Nephron (organoid): ENCODE measurements around the gene PTCH1.

Experiments used
- H3K27ac Mint-ChIP-seq, 3 experiments: 2 replicates each; pipeline ENCODE4 v1.8.0; 2020; ENCODE audit warnings: mixed read lengths in 3 of 3, mild to moderate bottlenecking in 2 of 3, moderate library complexity in 1 of 3
- H3K27me3 Mint-ChIP-seq: 2 replicates; pipeline ENCODE4 v1.8.0; 2021; ENCODE audit warnings: low read depth, mild to moderate bottlenecking, moderate library complexity, mixed read lengths
- H3K36me3 Mint-ChIP-seq: 2 replicates; pipeline ENCODE4 v1.8.0; 2020; ENCODE audit warnings: low read depth, mixed read lengths
- H3K4me1 Mint-ChIP-seq: 2 replicates; pipeline ENCODE4 v1.8.0; 2020; ENCODE audit warnings: mixed read lengths
- H3K4me3 Mint-ChIP-seq, 3 experiments: 2 replicates each; pipeline ENCODE4 v1.8.0; 2020; ENCODE audit warnings: mild to moderate bottlenecking in 3 of 3, mixed read lengths in 3 of 3, moderate library complexity in 2 of 3
- H3K9me3 Mint-ChIP-seq: 2 replicates; pipeline ENCODE4 v1.8.0; 2020; ENCODE audit warnings: mixed read lengths
- TF ChIP-seq, protein P1 (sequence below), 3 experiments: fragments of 200-600 bp; sonication (generic); IDR thresholded peaks; one replicate each; pipeline ENCODE4 v1.5.0; 2021; ENCODE audit warnings: antibody characterized with exemption in 3 of 3; ENCODE audit not compliant: unreplicated experiment in 3 of 3

PTCH1 gene

GRCh38 chr9:95516221-95516733 is 494 bp downstream of the PTCH1 start:
- no peaks in the 10 kb centered on the region for H3K36me3 Mint-ChIP-seq
- peak overlapping the region; percentile 95 to 98 (median 96) for H3K4me3 Mint-ChIP-seq
- H3K27ac Mint-ChIP-seq, result peak overlapping the region; percentile 62 to 92 (median 91)
- peaks cover 40% of the 10 kb centered on the region for H3K4me1 Mint-ChIP-seq
- peaks cover 54% of the 10 kb centered on the region for H3K27me3 Mint-ChIP-seq
- TF ChIP-seq, protein P1, sequence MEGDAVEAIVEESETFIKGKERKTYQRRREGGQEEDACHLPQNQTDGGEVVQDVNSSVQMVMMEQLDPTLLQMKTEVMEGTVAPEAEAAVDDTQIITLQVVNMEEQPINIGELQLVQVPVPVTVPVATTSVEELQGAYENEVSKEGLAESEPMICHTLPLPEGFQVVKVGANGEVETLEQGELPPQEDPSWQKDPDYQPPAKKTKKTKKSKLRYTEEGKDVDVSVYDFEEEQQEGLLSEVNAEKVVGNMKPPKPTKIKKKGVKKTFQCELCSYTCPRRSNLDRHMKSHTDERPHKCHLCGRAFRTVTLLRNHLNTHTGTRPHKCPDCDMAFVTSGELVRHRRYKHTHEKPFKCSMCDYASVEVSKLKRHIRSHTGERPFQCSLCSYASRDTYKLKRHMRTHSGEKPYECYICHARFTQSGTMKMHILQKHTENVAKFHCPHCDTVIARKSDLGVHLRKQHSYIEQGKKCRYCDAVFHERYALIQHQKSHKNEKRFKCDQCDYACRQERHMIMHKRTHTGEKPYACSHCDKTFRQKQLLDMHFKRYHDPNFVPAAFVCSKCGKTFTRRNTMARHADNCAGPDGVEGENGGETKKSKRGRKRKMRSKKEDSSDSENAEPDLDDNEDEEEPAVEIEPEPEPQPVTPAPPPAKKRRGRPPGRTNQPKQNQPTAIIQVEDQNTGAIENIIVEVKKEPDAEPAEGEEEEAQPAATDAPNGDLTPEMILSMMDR (IDR thresholded peaks at IDR 0.05; ENCODE audit: unreplicated experiment in 3 of 3), result no peak
- H3K9me3 Mint-ChIP-seq, result no peaks in the 10 kb centered on the region

DNA sequence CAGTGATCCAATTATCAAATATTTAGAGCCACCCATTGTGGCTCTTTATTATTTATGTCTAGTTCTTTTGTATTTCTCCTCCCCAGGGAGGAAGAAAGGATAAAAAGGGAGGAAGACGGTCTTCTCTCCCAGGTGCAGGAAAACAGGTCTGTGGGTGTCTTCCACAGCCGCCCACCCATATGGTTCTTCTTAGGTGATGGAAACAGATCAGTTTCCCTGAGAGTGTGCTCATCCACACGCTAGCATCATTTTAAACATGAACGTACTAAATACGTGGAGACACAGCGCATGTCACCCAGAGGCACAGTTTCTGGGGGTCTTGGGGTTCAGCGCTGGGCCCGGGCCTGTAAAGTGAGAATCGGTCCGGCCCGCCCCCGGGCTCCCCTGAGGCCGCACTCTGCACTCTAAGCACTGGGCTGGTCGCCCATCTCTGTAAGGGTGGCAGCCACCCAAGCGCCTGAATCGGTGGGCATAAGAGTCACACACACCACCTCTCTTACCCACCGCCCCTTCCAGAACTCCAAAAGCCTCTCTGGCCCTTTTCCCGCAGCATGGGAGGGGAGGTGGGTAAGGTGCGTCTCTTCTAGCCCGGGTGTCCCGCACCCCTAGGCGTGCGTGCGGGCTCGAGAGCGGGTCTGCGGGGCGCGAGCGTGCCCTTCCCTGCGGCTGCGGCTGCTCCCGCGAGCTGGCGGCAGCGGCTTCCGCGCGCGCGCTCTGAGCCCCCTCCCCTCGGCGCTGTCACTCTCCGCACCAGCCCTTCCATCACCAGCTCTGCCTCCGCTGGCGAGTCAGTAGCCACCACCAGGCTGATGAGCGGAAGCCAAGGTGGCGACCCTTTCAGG is 1.3 kb downstream of the PTCH1 start:
- Mint-ChIP-seq H3K36me3 (no peaks in the 10 kb centered on the region), H3K4me3 (peak overlapping the region; percentile 71 to 91 (median 72)), H3K27ac (no peak overlapping the region), H3K4me1 (peaks cover 40% of the 10 kb centered on the region), H3K9me3 (no peaks in the 10 kb centered on the region), H3K27me3 (peaks cover 50% of the 10 kb centered on the region)
- TF ChIP-seq, protein P1 (IDR thresholded peaks at IDR 0.05; ENCODE audit: unreplicated experiment in 3 of 3), result no peak

- Mint-ChIP-seq H3K36me3 (no peaks in the 10 kb centered on the region), H3K4me1 (peaks cover 40% of the 10 kb centered on the region), H3K27me3 (peaks cover 40% of the 10 kb centered on the region), H3K9me3 (no peaks in the 10 kb centered on the region), H3K4me3 (peak overlapping the region; percentile 67 to 91 (median 71)), H3K27ac (peak overlapping the region in 2 of 3 experiments; percentile 34 to 38)
- TF ChIP-seq, protein P1 (IDR thresholded peaks at IDR 0.05; ENCODE audit: unreplicated experiment in 3 of 3), result no peak
These were observed 2.4 kb downstream of the PTCH1 start for GRCh38 chr9:95514342-95514741.

GRCh38 chr9:95513711-95514110 is 3.1 kb downstream of the PTCH1 start:
- Mint-ChIP-seq H3K4me3 (peak overlapping the region; percentile 67 to 91 (median 71)), H3K9me3 (no peaks in the 10 kb centered on the region), H3K27ac (peak overlapping the region in 2 of 3 experiments; percentile 34 to 38), H3K36me3 (no peaks in the 10 kb centered on the region), H3K4me1 (peaks cover 40% of the 10 kb centered on the region), H3K27me3 (peaks cover 37% of the 10 kb centered on the region)
- TF ChIP-seq, protein P1 (IDR thresholded peaks at IDR 0.05; ENCODE audit: unreplicated experiment in 3 of 3), result no peak

DNA sequence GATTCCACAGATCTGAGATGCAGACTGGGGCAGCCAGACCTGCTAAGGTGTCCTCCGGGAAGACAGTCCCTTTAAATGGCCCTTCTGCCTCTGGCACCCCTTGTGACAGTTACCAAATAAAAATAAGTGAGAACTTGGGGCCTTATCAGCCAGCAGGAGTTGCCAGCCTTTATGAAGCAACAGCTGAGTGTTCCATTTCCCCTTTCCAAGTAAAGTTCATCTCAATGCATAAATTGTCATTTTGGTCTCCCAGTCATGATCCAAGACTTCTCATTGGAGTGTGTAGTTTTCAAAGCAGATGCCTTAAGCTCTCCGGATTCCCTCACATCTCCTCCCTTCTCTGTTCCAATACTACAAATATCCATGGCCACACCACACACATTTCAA is 4.1 kb downstream of the PTCH1 start:
- TF ChIP-seq, protein P1 (IDR thresholded peaks at IDR 0.05; ENCODE audit: unreplicated experiment in 3 of 3), result no peak
- H3K4me1 Mint-ChIP-seq, result peaks cover 40% of the 10 kb centered on the region
- H3K36me3 Mint-ChIP-seq, result no peaks in the 10 kb centered on the region
- peak overlapping the region; percentile 85 to 97 (median 89) for H3K27ac Mint-ChIP-seq
- peak overlapping the region; percentile 84 to 94 (median 91) for H3K4me3 Mint-ChIP-seq
- peaks cover 30% of the 10 kb centered on the region for H3K27me3 Mint-ChIP-seq
- no peaks in the 10 kb centered on the region for H3K9me3 Mint-ChIP-seq
